Measurements from ENCODE around the gene MIPEP.
"Not testable (repeated sequence)": the region's sequence is repeated elsewhere in the genome, so short reads cannot be mapped to it uniquely, and the experiment has no call there.

MIPEP gene

DNA sequence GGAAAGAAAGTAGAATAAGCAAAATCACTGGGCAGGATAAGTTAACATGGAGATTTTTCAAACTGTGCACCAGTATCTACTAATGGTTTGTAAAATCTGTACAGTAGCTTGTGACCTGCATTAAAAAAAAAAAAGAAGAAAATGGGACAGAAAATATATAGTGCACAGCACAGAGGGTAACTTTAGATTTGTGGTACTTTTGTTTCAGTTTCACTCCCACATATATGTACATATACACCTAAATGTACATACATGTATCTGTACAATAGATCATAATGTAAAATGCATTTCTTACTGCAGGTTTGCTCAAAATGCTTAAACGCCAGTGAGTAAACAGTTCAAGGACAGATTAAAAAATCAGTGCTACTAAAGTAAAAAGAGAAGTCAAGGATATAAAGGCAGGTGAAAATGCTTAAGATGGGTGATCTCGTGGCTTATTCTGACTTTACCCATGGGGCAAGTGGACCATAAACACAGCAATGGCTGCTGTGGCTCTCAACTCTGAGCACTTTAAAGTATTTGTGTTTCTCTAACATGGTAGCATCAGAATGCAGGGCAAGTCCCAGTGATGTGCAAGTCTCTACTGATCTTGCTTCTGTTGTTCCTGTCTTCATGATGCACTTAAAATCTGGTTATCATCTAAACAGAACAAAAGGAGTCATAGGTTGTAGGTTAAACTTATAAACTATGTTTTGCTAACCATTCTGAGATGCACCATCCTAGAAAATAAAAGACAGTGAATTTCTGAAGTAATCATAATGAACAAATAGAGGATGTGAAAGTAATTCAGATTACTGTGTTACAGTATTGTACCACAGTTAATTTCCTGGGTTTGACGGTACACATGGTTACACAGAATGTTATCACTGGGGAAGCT, 112.3 kb downstream of the MIPEP start:
- no peak for DNase-seq (ENCODE audit: low spot score)

- no peak for DNase-seq (ENCODE audit: low spot score)
Measured at GRCh38 chr13:23772717-23773116, 116.5 kb downstream of the MIPEP start.

DNA sequence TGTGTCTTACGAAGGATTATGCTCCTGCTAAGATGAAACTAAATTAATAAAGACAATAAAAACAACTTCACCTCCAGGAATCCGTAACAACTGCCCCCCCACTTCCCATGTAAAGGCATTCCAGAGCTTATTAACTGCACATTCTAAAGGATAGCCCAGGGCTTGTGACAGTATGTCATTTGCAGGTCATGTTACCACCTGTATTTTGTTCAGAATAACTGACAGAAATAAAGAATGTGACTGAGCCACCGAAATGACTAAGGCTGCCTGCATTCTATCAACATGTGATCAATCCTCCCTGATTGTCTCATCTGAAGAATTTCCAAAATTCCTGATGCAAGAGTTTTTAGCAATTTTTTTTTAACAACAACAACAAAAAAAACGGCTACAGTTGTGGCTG, 117.2 kb downstream of the MIPEP start:
- DNase-seq (ENCODE audit: low spot score): peak; percentile 58

GRCh38 chr13:23771552-23771951, 117.6 kb downstream of the MIPEP start:
- no peak for DNase-seq (ENCODE audit: low spot score)

GRCh38 chr13:23770973-23771372, 118.2 kb downstream of the MIPEP start:
- no peak for DNase-seq (ENCODE audit: low spot score)

- DNase-seq (ENCODE audit: low spot score): no peak
Measured at GRCh38 chr13:23770428-23770827, 118.8 kb downstream of the MIPEP start.

GRCh38 chr13:23769401-23769800, 119.8 kb downstream of the MIPEP start:
- no peak for DNase-seq (ENCODE audit: low spot score)

DNA sequence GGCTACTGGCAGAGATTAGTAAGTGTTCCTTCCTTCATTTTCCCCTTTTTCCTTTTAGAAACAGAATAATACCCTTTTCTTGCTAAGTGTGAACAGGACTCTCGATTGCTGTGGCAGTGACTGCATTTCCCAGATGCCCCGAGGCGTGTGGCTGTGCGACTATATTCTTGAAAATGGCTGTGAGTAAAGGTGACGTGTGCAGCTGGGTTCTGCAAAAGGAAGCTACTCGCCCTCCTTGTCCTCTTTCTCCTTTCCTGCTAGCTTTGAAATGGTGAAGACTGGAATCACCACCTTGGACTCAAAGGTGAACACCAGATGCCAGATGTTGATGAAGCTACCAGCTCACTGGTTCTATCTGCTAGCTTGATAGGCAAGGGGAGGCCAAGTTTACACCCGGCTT, 121.4 kb downstream of the MIPEP start:
- no peak for DNase-seq (ENCODE audit: low spot score)

- no peak for DNase-seq (ENCODE audit: low spot score)
Measured at GRCh38 chr13:23766939-23767338, 122.3 kb downstream of the MIPEP start.

GRCh38 chr13:23766283-23766682, 122.9 kb downstream of the MIPEP start:
- DNase-seq (ENCODE audit: low spot score): no peak

DNA sequence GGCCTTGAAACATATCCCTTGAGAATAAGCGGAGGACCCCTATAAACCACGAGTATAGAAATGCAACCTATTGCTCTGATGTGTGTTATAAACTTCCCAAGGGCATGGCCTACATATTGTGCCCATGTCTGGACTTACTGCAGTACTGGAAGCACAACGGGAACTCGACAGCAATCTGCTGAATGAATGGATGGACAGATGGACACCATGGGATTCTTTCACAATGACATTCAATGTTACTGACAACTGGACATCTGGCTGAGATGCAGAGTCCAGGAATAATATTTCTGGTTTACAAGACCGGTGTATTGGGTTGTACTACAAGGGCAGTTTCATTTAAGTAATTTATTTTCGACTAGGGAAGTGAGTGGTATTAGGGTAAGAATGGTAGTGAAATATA, 123.7 kb downstream of the MIPEP start:
- no peak for DNase-seq (ENCODE audit: low spot score)

DNA sequence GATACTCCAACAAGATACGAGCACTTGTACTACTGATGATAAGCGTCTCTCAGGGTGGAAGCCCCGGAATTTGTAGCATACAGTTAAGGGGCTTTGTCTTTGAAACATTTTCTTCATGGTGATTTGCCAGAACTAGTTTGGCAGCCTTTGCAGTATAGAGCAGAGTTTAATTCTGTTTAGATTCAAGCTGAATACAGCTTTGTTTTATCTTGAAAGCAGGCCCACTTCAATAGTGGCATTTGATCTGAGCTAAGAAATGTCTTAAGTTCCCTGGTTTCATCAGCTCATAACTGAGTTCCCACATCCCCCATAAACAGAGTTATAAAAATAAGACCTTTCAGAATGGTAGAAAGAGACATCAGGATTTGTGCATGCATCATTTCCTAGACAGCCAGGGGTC, 125.9 kb downstream of the MIPEP start:
- DNase-seq (ENCODE audit: low spot score): no peak

DNA sequence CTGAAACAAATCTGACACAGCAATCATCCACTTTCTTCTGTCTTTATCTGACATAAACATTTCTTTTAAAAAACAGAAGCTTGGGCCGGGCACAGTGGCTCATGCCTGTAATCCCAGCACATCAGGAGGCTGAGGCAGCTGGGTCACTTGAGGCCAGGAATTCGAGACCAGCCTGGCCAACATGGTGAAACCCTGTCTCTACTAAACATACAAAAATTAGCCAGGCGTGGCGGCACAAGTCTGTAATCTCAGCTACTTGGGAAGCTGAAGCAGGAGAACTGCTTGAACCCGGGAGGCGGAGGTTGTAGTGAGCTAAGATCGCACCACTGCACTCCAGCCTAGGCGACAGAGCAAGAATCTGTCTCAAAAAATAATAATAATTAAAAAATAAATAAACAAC, 127.4 kb downstream of the MIPEP start:
- not testable (repeated sequence) for DNase-seq (ENCODE audit: low spot score)

DNA sequence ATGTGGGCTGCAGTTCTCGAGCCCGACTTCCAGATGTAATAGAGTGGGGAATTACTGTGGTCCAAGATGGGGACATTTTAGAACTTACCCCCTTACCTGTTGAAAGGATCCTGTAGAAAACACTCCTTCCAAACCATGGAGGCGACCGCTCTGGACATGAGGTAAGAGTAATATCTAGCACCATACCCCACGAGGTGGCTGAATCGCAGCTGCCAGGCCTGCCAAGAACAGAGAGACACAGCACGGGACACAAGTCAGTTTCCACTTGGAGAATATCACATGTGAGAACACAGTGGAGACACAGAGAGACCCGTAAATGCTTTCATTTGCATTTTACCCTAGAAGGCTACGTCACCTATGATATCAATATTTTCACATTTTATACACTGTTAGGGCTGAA, 129.2 kb downstream of the MIPEP start:
- no peak for DNase-seq (ENCODE audit: low spot score)

- no peak for DNase-seq (ENCODE audit: low spot score)
Measured at GRCh38 chr13:23758798-23759527, 130.2 kb downstream of the MIPEP start.

DNA sequence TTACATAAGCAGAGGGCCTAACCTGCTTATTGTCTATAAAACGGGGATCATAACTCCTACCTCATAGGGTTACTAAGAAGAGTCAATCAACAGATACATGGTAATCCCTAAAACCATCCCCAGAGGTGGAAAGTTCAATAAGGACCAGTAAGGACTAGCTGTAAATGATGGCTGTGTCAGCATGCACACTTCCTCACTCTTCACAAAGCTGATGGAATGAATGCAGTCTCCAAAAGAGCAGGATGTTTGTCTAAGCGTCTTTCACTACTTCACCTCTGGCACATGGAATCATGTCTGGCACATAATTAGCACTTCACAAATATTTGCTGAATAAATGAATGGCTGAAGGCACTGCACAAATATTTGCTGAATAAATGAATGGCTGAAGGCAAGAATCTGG, 134.2 kb downstream of the MIPEP start:
- no peak for DNase-seq (ENCODE audit: low spot score)

GRCh38 chr13:23754506-23754905, 134.7 kb downstream of the MIPEP start:
- DNase-seq (ENCODE audit: low spot score): no peak

- no peak for DNase-seq (ENCODE audit: low spot score)
Measured at GRCh38 chr13:23753458-23753857, 135.7 kb downstream of the MIPEP start.

GRCh38 chr13:23752111-23753001, 136.8 kb downstream of the MIPEP start:
- no peak for DNase-seq (ENCODE audit: low spot score)

- DNase-seq (ENCODE audit: low spot score): no peak
Measured at GRCh38 chr13:23751195-23751594, 138.0 kb downstream of the MIPEP start.

- no peak for DNase-seq (ENCODE audit: low spot score)
Measured at GRCh38 chr13:23750383-23751121, 138.6 kb downstream of the MIPEP start.
